ENCODE data around the gene MINK1.

The MINK1 gene

GRCh38 chr17:4789701-4789950 is 43.5 kb upstream of the MINK1 start:
- TF ChIP-seq ZFX (IDR thresholded peaks at IDR 0.05; ENCODE audit: borderline replicate concordance) (no peak), CTCF (IDR thresholded peaks at IDR 0.05) (no peak)
- peak overlapping the region; percentile 95 for H3K27ac ChIP-seq

GRCh38 chr17:4789951-4790704 is 43.0 kb upstream of the MINK1 start:
- TF ChIP-seq ZFX (IDR thresholded peaks at IDR 0.05; ENCODE audit: borderline replicate concordance) = no peak
- peak; percentile 91 for TF ChIP-seq CTCF (IDR thresholded peaks at IDR 0.05)
- peak overlapping the region; percentile 95 for H3K27ac ChIP-seq

- TF ChIP-seq ZFX (IDR thresholded peaks at IDR 0.05; ENCODE audit: borderline replicate concordance) = no peak
- TF ChIP-seq CTCF (IDR thresholded peaks at IDR 0.05) = no peak
- H3K27ac ChIP-seq = peak overlapping the region; percentile 95
Measured at GRCh38 chr17:4790705-4791088, 42.4 kb upstream of the MINK1 start.

GRCh38 chr17:4795168-4795567 is 38.0 kb upstream of the MINK1 start:
- H3K27ac ChIP-seq = peak overlapping the region; percentile 74
- TF ChIP-seq ZFX (IDR thresholded peaks at IDR 0.05; ENCODE audit: borderline replicate concordance) (no peak), CTCF (IDR thresholded peaks at IDR 0.05) (no peak)

GRCh38 chr17:4796552-4796920 is 36.6 kb upstream of the MINK1 start:
- TF ChIP-seq CTCF (IDR thresholded peaks at IDR 0.05) = no peak
- no peak for TF ChIP-seq ZFX (IDR thresholded peaks at IDR 0.05; ENCODE audit: borderline replicate concordance)

GRCh38 chr17:4800462-4801196 is 32.5 kb upstream of the MINK1 start:
- no peak overlapping the region for H3K27ac ChIP-seq
- no peak for TF ChIP-seq ZFX (IDR thresholded peaks at IDR 0.05; ENCODE audit: borderline replicate concordance)
- no peak for TF ChIP-seq CTCF (IDR thresholded peaks at IDR 0.05)

More at GRCh38 chr17:4796552-4796920, 36.6 kb upstream of the MINK1 start:
- peak overlapping the region; percentile 74 for H3K27ac ChIP-seq

- no peak within 1 kb of the TSS for H3K27ac ChIP-seq
- no peak for TF ChIP-seq ZFX (IDR thresholded peaks at IDR 0.05; ENCODE audit: borderline replicate concordance)
- TF ChIP-seq CTCF (IDR thresholded peaks at IDR 0.05) = no peak
Measured at GRCh38 chr17:4802228-4802627, 30.9 kb upstream of the MINK1 start, which contains the start of gene C17orf114. Gene C17orf114 (minus strand): TSS chr17:4802328.

Data from 22Rv1 (cell line).